A172 (cell line): ENCODE results near the gene TEX101. TPM values are rescaled to one million over a fixed set of nuclear protein-coding genes. Genes with fewer than 3 reads are reported as not detected.
A peak's percentile ranks its signal among the peaks of the same experiment; 100 is the strongest.

Source experiments
- DNase-seq: peaks from one replicate; pipeline ENCODE4 v3.0.0-alpha.2; 2015; ENCODE audit warnings: low spot score
- total RNA-seq: library from RNA; depleted of rRNA; stranded (reverse); fragments of >200 nt; shearing (Covaris generic); gene quantifications from 2 replicates; pipeline ENCODE4 v1.2.3, GENCODE V29; 2014

The TEX101 gene
- total RNA-seq, 1 experiment from 2014 or later: not detected

DNA sequence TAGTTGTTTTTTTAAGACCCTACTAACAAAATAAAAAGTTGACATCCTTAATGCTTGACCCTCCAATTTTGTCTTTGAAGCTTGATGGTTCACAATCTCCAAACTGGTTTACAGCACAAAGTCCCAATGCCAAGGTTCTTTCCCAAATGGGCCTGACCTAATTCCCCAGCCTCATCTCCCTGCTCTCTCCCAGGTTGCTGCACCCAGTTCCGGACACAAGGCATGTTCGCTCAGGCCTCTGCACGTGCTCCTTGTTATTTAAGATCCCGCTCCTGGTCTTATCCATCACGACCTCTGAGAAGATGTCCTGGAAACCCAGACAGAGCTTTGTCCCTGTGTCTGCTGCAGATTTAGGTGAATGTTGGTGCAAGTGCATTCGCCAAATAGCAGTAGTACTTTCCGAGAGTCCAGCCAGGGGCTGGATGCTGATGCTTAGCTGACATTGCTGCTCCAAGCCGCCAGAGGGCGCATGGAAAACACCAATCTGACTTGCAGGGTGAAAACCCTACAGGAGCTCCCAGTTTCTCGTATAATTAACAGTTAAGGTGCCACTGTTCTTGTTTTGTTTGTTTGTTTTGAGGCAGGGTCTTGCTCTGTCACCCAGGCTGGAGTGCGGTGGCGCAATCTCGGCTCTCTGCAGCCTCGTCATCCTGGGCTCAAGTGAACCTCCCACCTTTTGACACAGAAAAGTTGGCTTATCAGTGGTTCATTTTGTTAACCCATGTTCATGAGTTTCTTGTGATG is 32.2 kb downstream of the TEX101 start:
- DNase-seq: peak; percentile 75

DNA sequence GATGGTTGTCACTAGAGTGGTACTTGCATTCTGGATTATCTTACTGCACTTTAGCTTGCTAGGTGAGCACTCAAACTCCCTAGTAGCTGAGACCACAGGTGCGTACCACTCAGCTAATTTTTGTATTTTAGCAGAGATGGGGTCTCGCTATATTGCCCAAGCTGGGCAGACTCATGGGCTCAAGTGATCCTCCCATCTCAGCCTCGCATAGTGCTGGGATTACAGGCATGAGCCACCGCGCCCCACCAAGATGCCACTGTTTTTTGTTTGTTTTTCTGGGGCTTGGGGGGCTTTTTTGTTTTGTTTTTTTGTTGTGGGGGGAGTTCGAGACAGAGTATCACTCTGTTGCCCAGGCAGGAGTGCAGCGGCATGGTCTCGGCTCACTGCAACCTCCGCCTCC is 33.0 kb downstream of the TEX101 start:
- no peak for DNase-seq

DNA sequence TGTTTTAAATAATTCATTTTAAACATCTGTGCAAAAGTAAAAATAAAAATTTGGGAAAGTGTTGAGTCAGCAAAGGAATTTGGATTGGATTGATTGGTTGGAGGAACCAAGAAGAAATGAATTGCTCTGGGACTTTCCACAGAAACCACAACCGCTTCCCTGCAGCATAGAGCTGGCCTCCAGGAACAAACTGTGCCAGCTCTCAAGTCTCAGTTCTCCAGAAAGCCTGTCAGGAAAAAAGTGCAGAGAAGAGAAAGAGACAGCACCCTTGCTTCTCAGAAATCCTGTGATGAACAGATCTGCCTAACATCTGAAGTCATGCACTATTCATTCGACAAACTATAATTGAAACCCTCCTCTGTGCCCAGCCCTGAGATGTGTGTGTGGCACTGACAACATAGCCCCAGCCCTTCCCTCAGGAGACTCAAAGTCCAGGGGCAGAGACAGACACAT is 35.9 kb downstream of the TEX101 start:
- DNase-seq: peak; percentile 76

DNA sequence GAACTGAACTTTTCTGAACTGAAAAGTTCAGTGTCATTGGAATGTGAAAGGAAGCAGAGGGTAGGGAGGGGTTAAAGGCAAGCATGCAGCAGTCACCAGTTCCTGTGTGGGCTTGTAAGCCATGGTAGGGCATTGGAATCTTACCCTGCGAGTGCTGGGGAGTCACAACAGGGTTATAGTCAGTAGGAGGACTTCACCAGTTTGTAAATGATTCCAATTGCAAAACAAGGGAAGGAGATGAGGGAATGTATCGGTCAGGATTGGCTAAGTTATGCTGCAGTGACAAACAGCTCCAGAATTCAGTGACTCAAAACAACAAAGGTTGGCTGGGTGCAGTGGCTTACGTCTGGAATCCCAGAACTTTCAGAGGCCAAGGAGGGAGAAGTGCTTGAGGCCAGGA is 37.9 kb downstream of the TEX101 start:
- no peak for DNase-seq

- no peak for DNase-seq
These were observed 39.3 kb downstream of the TEX101 start for GRCh38 chr19:43454031-43454430.

GRCh38 chr19:43455321-43456113 is 40.8 kb downstream of the TEX101 start:
- DNase-seq: no peak

DNA sequence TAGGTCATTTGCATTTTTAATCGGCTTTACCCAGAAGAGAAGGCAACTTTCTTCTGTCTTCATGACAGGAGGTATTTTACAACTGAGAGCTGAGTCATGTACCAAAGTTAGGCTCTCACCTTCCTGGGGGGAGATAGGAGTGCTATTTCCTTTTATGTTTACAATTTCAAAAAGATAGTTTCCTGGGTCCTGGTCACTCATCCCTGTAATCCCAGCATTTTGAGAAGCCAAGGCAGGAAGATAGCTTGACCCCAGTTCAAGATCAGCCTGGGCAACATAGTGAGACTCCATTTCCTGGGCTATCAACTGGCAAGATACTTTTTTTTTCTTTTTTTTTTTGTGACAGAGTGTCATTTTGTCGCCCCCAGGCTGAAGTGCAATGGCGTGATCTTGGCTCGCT is 43.1 kb downstream of the TEX101 start:
- DNase-seq: peak; percentile 31

- no peak for DNase-seq
These were observed 45.8 kb downstream of the TEX101 start for GRCh38 chr19:43460362-43461016.

DNA sequence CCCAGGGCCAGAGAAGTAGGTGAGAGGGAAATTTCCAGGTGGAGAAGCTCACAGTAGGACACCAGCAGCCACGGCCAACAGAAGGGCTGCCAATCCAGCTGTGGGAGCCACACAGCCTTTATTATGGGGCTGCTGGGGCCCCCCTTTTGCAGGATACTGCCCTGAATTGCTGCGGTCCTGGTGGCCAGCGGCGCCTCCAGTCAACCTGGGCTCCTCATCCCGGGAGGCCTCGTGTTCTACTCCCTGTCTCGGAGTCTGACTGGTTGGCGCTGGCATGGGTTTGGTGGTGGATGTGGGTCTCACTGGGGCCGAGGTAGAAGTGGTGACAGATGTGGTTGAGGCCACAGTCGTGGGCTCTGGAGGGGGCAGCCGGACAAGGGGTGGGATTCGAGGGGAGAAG is 46.6 kb downstream of the TEX101 start:
- DNase-seq: no peak

DNA sequence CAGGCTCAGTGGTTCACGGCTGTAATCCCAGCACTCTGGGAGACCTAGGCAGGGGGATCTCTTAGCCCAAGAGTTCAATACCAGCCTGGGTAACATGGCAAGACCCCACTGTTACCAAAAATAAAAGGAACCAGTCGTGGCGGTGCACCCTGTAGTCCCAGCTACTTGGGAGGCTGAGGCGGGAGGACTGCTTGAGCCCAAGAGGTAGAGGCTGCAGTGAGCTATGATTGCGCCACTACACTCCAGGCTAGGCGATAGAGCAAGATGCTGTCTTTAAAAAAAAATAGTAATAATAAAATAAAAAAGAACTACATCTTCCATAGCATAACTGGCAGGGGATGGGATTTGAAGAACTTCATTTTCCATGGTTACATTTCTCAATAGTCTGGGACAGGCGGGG is 47.7 kb downstream of the TEX101 start:
- no peak for DNase-seq

- DNase-seq: no peak
These were observed 48.2 kb downstream of the TEX101 start for GRCh38 chr19:43462785-43463380.

DNA sequence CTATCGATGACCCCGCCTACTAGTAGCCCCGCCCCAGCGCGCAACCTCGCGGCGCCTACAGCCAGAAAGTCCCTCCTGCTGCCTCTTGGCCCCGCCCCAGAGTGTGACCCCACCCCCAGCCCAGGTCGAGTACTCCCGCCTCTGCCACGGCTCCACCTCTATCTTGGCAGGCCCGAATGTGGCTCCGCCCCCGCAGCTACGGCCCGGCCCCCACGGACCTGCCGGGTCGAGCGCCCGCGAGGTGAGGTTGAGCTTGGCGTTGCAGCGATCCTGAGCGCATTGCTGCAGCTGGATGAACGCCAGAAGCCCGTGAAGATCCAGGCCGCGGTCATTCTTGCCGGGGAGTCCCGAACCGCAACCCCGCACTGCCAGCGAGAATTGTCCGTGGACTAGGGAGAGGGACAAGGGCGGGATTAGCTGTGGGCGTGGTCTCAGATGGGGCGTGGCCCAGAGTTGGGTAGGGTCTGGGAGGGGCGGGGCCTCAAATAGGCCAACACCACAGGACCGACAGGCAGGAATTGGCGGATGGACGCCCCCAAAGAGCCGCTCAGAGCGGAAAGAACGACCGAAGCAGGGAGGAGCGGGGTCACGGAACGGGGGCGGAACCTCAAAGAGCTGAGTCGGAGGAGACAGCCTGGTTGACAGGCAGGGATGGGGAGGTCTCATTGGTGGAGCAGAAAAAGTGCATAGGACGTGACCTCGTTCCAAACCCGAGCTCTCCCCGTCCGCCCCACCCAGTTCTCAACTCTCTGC is 48.9 kb downstream of the TEX101 start:
- DNase-seq: peak; percentile 91

DNA sequence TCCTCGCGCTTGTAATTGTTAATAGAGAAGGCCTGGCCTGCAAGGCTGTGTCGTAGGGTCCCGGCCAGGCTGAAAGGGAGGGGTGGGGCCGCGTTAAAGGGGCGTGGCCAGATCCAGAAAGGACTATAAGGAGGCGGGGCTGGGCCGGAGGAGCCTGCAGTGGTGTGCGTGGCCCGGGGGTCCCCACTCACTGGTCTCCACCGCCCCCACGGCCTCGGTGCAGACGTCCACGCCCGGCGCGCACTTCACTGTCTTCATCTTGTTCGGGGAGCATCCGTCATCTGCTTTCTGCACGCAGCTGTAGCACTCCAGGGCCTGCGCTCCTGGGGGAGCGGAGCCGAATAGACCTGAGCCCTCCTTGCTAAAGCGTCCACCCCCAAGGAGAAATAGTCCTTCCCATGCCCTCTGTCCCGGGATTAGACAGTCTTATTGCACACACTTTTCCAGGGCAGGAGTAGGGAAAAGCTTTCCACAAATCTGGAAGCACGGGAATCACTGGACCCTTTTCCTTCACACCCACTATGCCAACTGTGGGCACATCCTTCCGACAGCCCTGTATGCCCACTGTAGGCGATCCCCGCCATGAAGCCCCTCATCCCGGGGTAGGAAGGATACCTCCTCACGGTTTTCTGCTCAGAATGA is 49.6 kb downstream of the TEX101 start:
- DNase-seq: no peak

GRCh38 chr19:43465468-43466120 is 50.9 kb downstream of the TEX101 start, which contains the start of gene LYPD3:
Gene LYPD3 (minus strand): TSS chr19:43465608. CDS start chr19:43465571, 37 bp downstream.
- no peak for DNase-seq

DNA sequence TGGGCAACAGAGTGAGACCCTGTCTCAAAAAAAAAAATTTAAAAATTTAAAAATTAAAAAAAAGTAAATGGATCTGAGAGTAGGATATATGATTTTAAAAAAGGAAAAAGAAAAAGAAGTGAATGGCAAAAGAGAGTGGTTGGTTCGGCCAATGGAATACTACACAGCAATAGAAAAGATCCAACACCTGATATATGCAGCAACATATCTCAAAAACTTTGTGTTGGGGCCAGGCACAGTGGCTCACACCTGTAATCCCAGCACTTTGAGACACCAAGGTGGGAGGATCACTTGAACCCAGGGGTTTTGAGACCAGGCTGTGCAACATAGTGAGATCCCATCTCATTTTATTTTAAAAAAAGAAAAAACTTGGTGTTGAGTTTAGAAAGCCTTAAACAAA is 52.1 kb downstream of the TEX101 start:
- no peak for DNase-seq

DNA sequence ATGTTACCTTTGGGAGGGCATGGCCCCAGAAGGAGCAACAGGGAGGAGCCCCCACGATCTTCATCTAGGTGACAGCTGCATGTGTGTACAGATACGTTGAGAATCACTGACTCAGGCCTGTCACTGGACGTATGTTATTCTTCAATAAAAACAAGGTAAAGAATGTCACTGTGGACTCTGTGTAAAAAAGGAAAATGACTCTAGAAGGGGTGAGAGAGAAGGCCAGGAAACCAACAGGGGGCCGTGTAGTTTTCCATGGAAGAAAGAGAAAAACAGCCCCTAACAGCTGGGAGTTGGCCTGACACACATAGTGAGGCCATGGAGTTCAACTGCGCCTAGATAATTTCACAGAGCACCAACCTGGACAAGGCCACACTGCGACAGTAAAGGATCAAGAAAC is 52.6 kb downstream of the TEX101 start:
- DNase-seq: no peak

- DNase-seq: peak; percentile 69
These were observed 53.0 kb downstream of the TEX101 start for GRCh38 chr19:43467730-43468129.
